IMR-90 (cell line): ENCODE measurements around the gene CPED1. TPM values are rescaled to one million over a fixed set of nuclear protein-coding genes. Genes with fewer than 3 reads are reported as not detected.
"Not testable (repeated sequence)": the region's sequence is repeated elsewhere in the genome, so short reads cannot be mapped to it uniquely, and the experiment has no call there.

Experiments used
- ATAC-seq: fragments of 200-7000 bp; cut with Tn5 transposase; 2 replicates; pipeline ENCODE4 v1.9.1; 2020; ENCODE audit warnings: low read depth, mild to moderate bottlenecking, moderate library complexity
- BruUV-seq: library from RNA; stranded (reverse); fragments of 400-500 nt; replicated peaks from 2 replicates; lab custom pipeline; 2021; lab: Mats Ljungman, UMichigan
- CTCF ChIA-PET: fragments of 300-600 bp; formaldehyde crosslinking; extraction: SDS; loops from one replicate; lab custom pipeline; 2021; ENCODE audit warnings: antibody characterized with exemption; lab: Yijun Ruan, JAX
- POLR2A ChIA-PET: fragments of 300-600 bp; sonication (Branson Sonifier 250); formaldehyde crosslinking; loops from one replicate; lab custom pipeline; 2022; ENCODE audit warnings: antibody characterized with exemption; ENCODE audit not compliant: unreplicated experiment; lab: Charles Lee
- DNase-seq: peaks from one replicate; pipeline ENCODE4 v3.0.0; 2013
- H2AFZ ChIP-seq: replicated peaks from 2 replicates; pipeline ENCODE3; 2013; ENCODE audit warnings: low read length, mild to moderate bottlenecking; ENCODE audit not compliant: poor library complexity
- H2AK5ac ChIP-seq: 2 replicates; pipeline ENCODE4 v1.6.1; 2013; ENCODE audit warnings: low read depth, low read length, inconsistent platforms
- H2AK9ac ChIP-seq: replicated peaks from 2 replicates; pipeline ENCODE3; 2013; ENCODE audit warnings: mild to moderate bottlenecking, low read depth, low read length, moderate library complexity; ENCODE audit not compliant: poor library complexity
- H2BK120ac ChIP-seq: 2 replicates; pipeline ENCODE4 v1.6.1; 2013; ENCODE audit warnings: low read depth, low read length, inconsistent platforms
- H2BK15ac ChIP-seq: 3 replicates; pipeline ENCODE4 v1.6.1; 2013; ENCODE audit warnings: low read depth, low read length, inconsistent platforms
- H2BK20ac ChIP-seq: 2 replicates; pipeline ENCODE4 v1.6.1; 2013; ENCODE audit warnings: low read depth, mild to moderate bottlenecking, inconsistent platforms, low read length, moderate library complexity
- H2BK5ac ChIP-seq: 2 replicates; pipeline ENCODE4 v1.6.1; 2013; ENCODE audit warnings: mild to moderate bottlenecking, low read depth, low read length, inconsistent platforms; ENCODE audit not compliant: poor library complexity, severe bottlenecking
- H3K14ac ChIP-seq: replicated peaks from 2 replicates; pipeline ENCODE4 v1.6.1; 2013; ENCODE audit warnings: low read depth, low read length, inconsistent platforms
- H3K18ac ChIP-seq: 2 replicates; pipeline ENCODE4 v1.6.1; 2013; ENCODE audit warnings: low read depth, low read length, control low read depth
- H3K23ac ChIP-seq: 2 replicates; pipeline ENCODE4 v1.6.1; 2013; ENCODE audit warnings: low read depth, low read length, inconsistent platforms
- H3K27ac ChIP-seq: 2 replicates; pipeline ENCODE4 v1.5.1; 2013; ENCODE audit warnings: mild to moderate bottlenecking, control low read depth, low read length; ENCODE audit not compliant: insufficient read depth
- H3K27me3 ChIP-seq: 2 replicates; pipeline ENCODE4 v1.6.1; 2013; ENCODE audit warnings: low read length; ENCODE audit not compliant: control insufficient read depth, insufficient read depth
- H3K36me3 ChIP-seq: 2 replicates; pipeline ENCODE4 v1.6.1; 2013; ENCODE audit warnings: low read length, mixed read lengths; ENCODE audit not compliant: control insufficient read depth, insufficient read depth
- H3K4ac ChIP-seq: 2 replicates; pipeline ENCODE4 v1.6.1; 2013; ENCODE audit warnings: low read depth, low read length, inconsistent platforms
- H3K4me1 ChIP-seq: 2 replicates; pipeline ENCODE4 v1.6.1; 2013; ENCODE audit warnings: low read length, mixed read lengths; ENCODE audit not compliant: control insufficient read depth, insufficient read depth
- H3K4me2 ChIP-seq: 2 replicates; pipeline ENCODE4 v1.6.1; 2013; ENCODE audit warnings: low read depth, mild to moderate bottlenecking, control low read depth, low read length, moderate library complexity
- H3K4me3 ChIP-seq: 2 replicates; pipeline ENCODE4 v1.5.1; 2013; ENCODE audit warnings: low read depth, mild to moderate bottlenecking, control low read depth, low read length, moderate library complexity; ENCODE audit not compliant: insufficient read depth
- H3K56ac ChIP-seq: 2 replicates; pipeline ENCODE4 v1.6.1; 2013; ENCODE audit warnings: low read length, inconsistent platforms; ENCODE audit not compliant: insufficient read depth; ENCODE audit errors: extremely low read depth
- H3K79me1 ChIP-seq, 2 experiments: 2 replicates each; pipeline ENCODE4 v1.6.1; 2013; ENCODE audit warnings: low read length in 2 of 2, inconsistent platforms in 1 of 2, low read depth in 1 of 2
- H3K9ac ChIP-seq: 2 replicates; pipeline ENCODE4 v1.6.1; 2013; ENCODE audit warnings: low read depth, low read length, control low read depth
- H3K9me1 ChIP-seq: 2 replicates; pipeline ENCODE4 v1.6.1; 2013; ENCODE audit warnings: low read length, inconsistent platforms; ENCODE audit not compliant: insufficient read depth
- H3K9me3 ChIP-seq: 2 replicates; pipeline ENCODE4 v1.6.1; 2013; ENCODE audit warnings: low read length; ENCODE audit not compliant: control insufficient read depth, insufficient read depth
- H4K20me1 ChIP-seq: 2 replicates; pipeline ENCODE4 v1.6.1; 2013; ENCODE audit warnings: low read length, inconsistent platforms; ENCODE audit not compliant: insufficient read depth
- H4K5ac ChIP-seq: 2 replicates; pipeline ENCODE4 v1.6.1; 2013; ENCODE audit warnings: mild to moderate bottlenecking, low read depth, low read length, control low read depth
- H4K8ac ChIP-seq, 2 experiments: 2 replicates each; pipeline ENCODE4 v1.6.1; 2013; ENCODE audit warnings: low read depth in 2 of 2, low read length in 2 of 2, control low read depth in 1 of 2, inconsistent platforms in 1 of 2
- H4K91ac ChIP-seq: 2 replicates; pipeline ENCODE4 v1.6.1; 2013; ENCODE audit warnings: low read depth, low read length, inconsistent platforms; ENCODE audit not compliant: insufficient read depth
- CTCF ChIP-seq: conservative IDR thresholded peaks from 2 replicates; pipeline ENCODE4 v1.5.1; 2012; ENCODE audit warnings: mild to moderate bottlenecking, low read depth, low read length, improper control_type of control experiment
- MXI1 ChIP-seq: IDR thresholded peaks from 2 replicates; pipeline ENCODE4 v1.6.1; 2012; ENCODE audit warnings: low read depth, mild to moderate bottlenecking, low read length, moderate library complexity, borderline replicate concordance
- RCOR1 ChIP-seq: IDR thresholded peaks from 2 replicates; pipeline ENCODE4 v1.6.1; 2012; ENCODE audit warnings: mild to moderate bottlenecking, low read length, improper control_type of control experiment; ENCODE audit not compliant: insufficient replicate concordance
- RFX5 ChIP-seq: IDR thresholded peaks from 2 replicates; pipeline ENCODE4 v1.8.0; 2012; ENCODE audit warnings: low read depth, mild to moderate bottlenecking, low read length, moderate library complexity
- whole genome bisulfite sequencing, 2 experiments: methylation state at CpG; one replicate each; pipeline versions ENCODE4 v1.1.5 to v1.1.7; 2013; ENCODE audit warnings: missing lambda C conversion rate in 2 of 2; ENCODE audit not compliant: insufficient read length in 1 of 2; ENCODE audit errors: extremely low coverage in 2 of 2; 5-methylcytosine and 5-hydroxymethylcytosine counted together
- dilution Hi-C: fragments of 300-500 bp; cut with HindIII; formaldehyde crosslinking; loops from one replicate; pipeline ENCODE4 v1.14.3; 2018; ENCODE audit warnings: low sequenced_read_pairs; ENCODE audit not compliant: unreplicated experiment
- in situ Hi-C: fragments of 300-500 bp; cut with MboI; formaldehyde crosslinking; loops from 3 replicates; pipeline ENCODE4 v1.14.3; 2019; ENCODE audit warnings: low sequenced_read_pairs, inconsistent platforms, mixed read lengths
- intact Hi-C: fragments of 100-400 bp; cut with micrococcal nuclease; formaldehyde crosslinking; loops from 2 replicates; pipeline ENCODE4 v1.10.0; 2022
- polyA plus RNA-seq, 3 experiments: library from polyadenylated mRNA; depleted of rRNA; stranded (reverse); fragments of >200 nt; gene quantifications; 2 replicates each; pipeline ENCODE4 v1.2.3, GENCODE V29; 2012; ENCODE audit warnings: low replicate concordance in 1 of 3
- total RNA-seq: library from RNA; depleted of rRNA; stranded (reverse); fragments of >200 nt; gene quantifications from 2 replicates; pipeline ENCODE4 v1.2.3, GENCODE V29; 2012

Gene CPED1
- total and polyA plus RNA-seq, 2 of the 4 experiments (the other 2 are of a cell fraction), result 31.2 to 96.8 TPM

GRCh38 chr7:121058975-121059374, 70.5 kb downstream of the CPED1 start:
- no peak for DNase-seq
- no peak overlapping the region for H3K27ac ChIP-seq
- H3K4ac ChIP-seq, result no peak overlapping the region
- H2AK5ac ChIP-seq, result no peak overlapping the region
- H4K20me1 ChIP-seq, result no peaks in the 10 kb centered on the region
- ATAC-seq, result no peak
- BruUV-seq, result no TSS peak
- no peaks in the 10 kb centered on the region for H3K9me3 ChIP-seq
- dilution Hi-C loops, result no loop called here
- no peak overlapping the region for H3K18ac ChIP-seq
- TF ChIP-seq CTCF (no peak), RCOR1 (no peak), MXI1 (no peak), RFX5 (no peak)
- H3K4me2 ChIP-seq, result no peak overlapping the region
- peaks cover 2% of the 10 kb centered on the region; the same call in 1 of the 2 replicates for H3K36me3 ChIP-seq
- CTCF ChIA-PET, result no interaction called here
- H4K91ac ChIP-seq, result no peak overlapping the region
- H3K4me3 ChIP-seq, result no peak overlapping the region
- no peak overlapping the region for H2AFZ ChIP-seq
- no peak overlapping the region for H4K5ac ChIP-seq
- no peaks in the 10 kb centered on the region for H3K9me1 ChIP-seq
- H2BK120ac ChIP-seq, result no peak overlapping the region
- H3K4me1 ChIP-seq, result peaks cover 2% of the 10 kb centered on the region; the same call in 1 of the 2 replicates
- H2BK15ac ChIP-seq, result no peak overlapping the region
- POLR2A ChIA-PET, result no interaction called here
- no peak overlapping the region for H3K56ac ChIP-seq
- in situ Hi-C loops, result no loop called here
- no peak overlapping the region for H2BK5ac ChIP-seq
- no peak overlapping the region for H2AK9ac ChIP-seq
- H4K8ac ChIP-seq, result no peak overlapping the region
- H3K14ac ChIP-seq, result no peak overlapping the region
- peaks cover 16 to 30% of the 10 kb centered on the region in 2 experiments for H3K79me1 ChIP-seq
- H3K9ac ChIP-seq, result no peak overlapping the region
- H2BK20ac ChIP-seq, result no peak overlapping the region
- no peak overlapping the region for H3K23ac ChIP-seq
- no peaks in the 10 kb centered on the region for H3K27me3 ChIP-seq
- WGBS, 2 experiments, result 100% methylated on average over 2 of the region's 2 CpGs; no CpG with 5 or more reads in 1 of the 2 experiments
- intact Hi-C loops, result no loop called here

DNA sequence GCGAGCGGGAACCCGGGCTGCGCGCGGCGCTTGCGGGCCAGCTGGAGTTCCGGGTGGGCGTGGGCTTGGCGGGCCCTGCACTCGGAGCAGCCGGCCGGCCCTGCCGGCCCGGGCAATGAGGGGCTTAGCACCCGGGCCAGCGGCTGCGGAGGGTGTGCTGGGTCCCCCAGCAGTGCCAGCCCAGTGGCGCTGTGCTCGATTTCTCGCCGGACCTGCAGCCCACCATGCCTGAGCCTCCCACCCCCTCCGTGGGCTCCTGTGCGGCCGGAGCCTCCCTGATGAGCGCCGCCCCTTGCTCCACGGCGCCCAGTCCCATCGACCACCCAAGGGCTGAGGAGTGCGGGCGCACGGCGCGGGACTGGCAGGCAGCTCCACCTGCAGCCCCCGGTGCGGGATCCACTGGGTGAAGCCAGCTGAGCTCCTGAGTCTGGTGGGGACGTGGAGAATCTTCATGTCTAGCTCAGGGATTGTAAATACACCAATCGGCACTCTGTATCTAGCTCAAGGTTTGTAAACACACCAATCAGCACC, 71.5 kb downstream of the CPED1 start:
- WGBS, 2 experiments, result 100% methylated on average over 2 of the region's 40 CpGs; no CpG with 5 or more reads in 1 of the 2 experiments
- H2BK20ac ChIP-seq, H3K9ac ChIP-seq, H3K36me3 ChIP-seq, POLR2A ChIA-PET, H3K27me3 ChIP-seq, ATAC-seq, dilution Hi-C loops, H4K5ac ChIP-seq, H4K91ac ChIP-seq, H2AK5ac ChIP-seq, H2AFZ ChIP-seq, H3K4me2 ChIP-seq, DNase-seq, CTCF ChIA-PET, H3K56ac ChIP-seq, BruUV-seq, H3K4me3 ChIP-seq, in situ Hi-C loops, H3K4ac ChIP-seq, H2AK9ac ChIP-seq, H2BK5ac ChIP-seq, H3K4me1 ChIP-seq, H3K18ac ChIP-seq, H4K20me1 ChIP-seq, H2BK15ac ChIP-seq, H3K14ac ChIP-seq, H4K8ac ChIP-seq, H3K9me1 ChIP-seq, H3K9me3 ChIP-seq, H3K23ac ChIP-seq, H2BK120ac ChIP-seq, H3K27ac ChIP-seq, intact Hi-C loops: not testable (repeated sequence)
- H3K79me1 ChIP-seq, result peaks cover 13 to 28% of the 10 kb centered on the region in 2 experiments
